Neural cell (in vitro differentiated cells): ENCODE data around the gene RPS17.

Experiments
- EP300 ChIP-seq: fragments of 450-650 bp; conservative IDR thresholded peaks from 2 replicates; pipeline ENCODE4 v1.6.1; 2014; ENCODE audit warnings: antibody characterized with exemption, mild to moderate bottlenecking, moderate library complexity; ENCODE audit not compliant: poor library complexity, severe bottlenecking
- EZH2 ChIP-seq: fragments of 200-600, 300-800 bp; shearing (Covaris generic), sonication (generic); IDR thresholded peaks from 2 replicates; pipeline ENCODE4 v1.6.1; 2014; ENCODE audit warnings: antibody characterized with exemption, low read length, borderline replicate concordance, mild to moderate bottlenecking; ENCODE audit not compliant: insufficient read depth, poor library complexity, severe bottlenecking
- MXI1 ChIP-seq: fragments of 450-650 bp; conservative IDR thresholded peaks from 2 replicates; pipeline ENCODE4 v1.6.1; 2014; ENCODE audit warnings: antibody characterized with exemption, mild to moderate bottlenecking; ENCODE audit not compliant: poor library complexity, severe bottlenecking
- POLR2AphosphoS5 ChIP-seq: IDR thresholded peaks from 2 replicates; pipeline ENCODE4 v1.6.1; 2012
- RAD21 ChIP-seq: fragments of 450-650 bp; conservative IDR thresholded peaks from 2 replicates; pipeline ENCODE4 v1.6.1; 2014; ENCODE audit warnings: antibody characterized with exemption, mild to moderate bottlenecking, moderate library complexity
- SMC3 ChIP-seq: fragments of 450-650 bp; conservative IDR thresholded peaks from 2 replicates; pipeline ENCODE4 v1.6.1; 2014; ENCODE audit warnings: antibody characterized with exemption, mild to moderate bottlenecking, moderate library complexity; ENCODE audit not compliant: poor library complexity
- TAF1 ChIP-seq: IDR thresholded peaks from 2 replicates; pipeline ENCODE4 v1.6.1; 2012; ENCODE audit warnings: low read depth
- TF ChIP-seq, protein P1 (sequence below): fragments of 450-650 bp; IDR thresholded peaks from 2 replicates; pipeline ENCODE4 v1.5.1; 2014; ENCODE audit warnings: antibody characterized with exemption, mild to moderate bottlenecking, moderate library complexity; ENCODE audit not compliant: poor library complexity, severe bottlenecking
- TF ChIP-seq, protein P2 (sequence below): IDR thresholded peaks from 2 replicates; pipeline ENCODE4 v1.6.1; 2012; ENCODE audit warnings: borderline replicate concordance

DNA sequence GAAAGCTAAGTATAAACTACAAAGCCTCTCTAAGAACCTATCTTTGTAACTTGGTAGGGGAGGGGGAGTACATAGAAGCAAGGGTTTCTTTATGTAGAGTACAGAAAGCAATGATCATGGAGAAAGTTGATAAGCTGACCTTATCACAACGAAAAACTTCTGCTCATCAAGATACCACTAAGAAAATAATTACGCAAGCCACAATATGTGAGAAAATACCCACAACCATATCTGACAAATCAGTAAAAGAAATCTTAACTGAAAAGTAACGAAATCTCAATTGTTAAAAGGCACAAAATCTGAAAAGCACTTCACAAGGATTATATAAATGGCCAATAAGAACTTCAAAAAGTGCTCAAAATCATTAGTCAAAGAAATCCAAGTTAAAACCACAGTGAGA, 35.1 kb upstream of the RPS17 start:
- no peak for TF ChIP-seq EP300
- TF ChIP-seq RAD21: no peak
- TF ChIP-seq, protein P1, sequence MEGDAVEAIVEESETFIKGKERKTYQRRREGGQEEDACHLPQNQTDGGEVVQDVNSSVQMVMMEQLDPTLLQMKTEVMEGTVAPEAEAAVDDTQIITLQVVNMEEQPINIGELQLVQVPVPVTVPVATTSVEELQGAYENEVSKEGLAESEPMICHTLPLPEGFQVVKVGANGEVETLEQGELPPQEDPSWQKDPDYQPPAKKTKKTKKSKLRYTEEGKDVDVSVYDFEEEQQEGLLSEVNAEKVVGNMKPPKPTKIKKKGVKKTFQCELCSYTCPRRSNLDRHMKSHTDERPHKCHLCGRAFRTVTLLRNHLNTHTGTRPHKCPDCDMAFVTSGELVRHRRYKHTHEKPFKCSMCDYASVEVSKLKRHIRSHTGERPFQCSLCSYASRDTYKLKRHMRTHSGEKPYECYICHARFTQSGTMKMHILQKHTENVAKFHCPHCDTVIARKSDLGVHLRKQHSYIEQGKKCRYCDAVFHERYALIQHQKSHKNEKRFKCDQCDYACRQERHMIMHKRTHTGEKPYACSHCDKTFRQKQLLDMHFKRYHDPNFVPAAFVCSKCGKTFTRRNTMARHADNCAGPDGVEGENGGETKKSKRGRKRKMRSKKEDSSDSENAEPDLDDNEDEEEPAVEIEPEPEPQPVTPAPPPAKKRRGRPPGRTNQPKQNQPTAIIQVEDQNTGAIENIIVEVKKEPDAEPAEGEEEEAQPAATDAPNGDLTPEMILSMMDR: no peak
- TF ChIP-seq EZH2: no peak
- no peak for TF ChIP-seq POLR2AphosphoS5
- no peak for TF ChIP-seq TAF1
- TF ChIP-seq SMC3: no peak
- TF ChIP-seq, protein P2, sequence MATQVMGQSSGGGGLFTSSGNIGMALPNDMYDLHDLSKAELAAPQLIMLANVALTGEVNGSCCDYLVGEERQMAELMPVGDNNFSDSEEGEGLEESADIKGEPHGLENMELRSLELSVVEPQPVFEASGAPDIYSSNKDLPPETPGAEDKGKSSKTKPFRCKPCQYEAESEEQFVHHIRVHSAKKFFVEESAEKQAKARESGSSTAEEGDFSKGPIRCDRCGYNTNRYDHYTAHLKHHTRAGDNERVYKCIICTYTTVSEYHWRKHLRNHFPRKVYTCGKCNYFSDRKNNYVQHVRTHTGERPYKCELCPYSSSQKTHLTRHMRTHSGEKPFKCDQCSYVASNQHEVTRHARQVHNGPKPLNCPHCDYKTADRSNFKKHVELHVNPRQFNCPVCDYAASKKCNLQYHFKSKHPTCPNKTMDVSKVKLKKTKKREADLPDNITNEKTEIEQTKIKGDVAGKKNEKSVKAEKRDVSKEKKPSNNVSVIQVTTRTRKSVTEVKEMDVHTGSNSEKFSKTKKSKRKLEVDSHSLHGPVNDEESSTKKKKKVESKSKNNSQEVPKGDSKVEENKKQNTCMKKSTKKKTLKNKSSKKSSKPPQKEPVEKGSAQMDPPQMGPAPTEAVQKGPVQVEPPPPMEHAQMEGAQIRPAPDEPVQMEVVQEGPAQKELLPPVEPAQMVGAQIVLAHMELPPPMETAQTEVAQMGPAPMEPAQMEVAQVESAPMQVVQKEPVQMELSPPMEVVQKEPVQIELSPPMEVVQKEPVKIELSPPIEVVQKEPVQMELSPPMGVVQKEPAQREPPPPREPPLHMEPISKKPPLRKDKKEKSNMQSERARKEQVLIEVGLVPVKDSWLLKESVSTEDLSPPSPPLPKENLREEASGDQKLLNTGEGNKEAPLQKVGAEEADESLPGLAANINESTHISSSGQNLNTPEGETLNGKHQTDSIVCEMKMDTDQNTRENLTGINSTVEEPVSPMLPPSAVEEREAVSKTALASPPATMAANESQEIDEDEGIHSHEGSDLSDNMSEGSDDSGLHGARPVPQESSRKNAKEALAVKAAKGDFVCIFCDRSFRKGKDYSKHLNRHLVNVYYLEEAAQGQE: no peak
- no peak for TF ChIP-seq MXI1
